GM18498 (cell line): Measurements from ENCODE around the gene IPO11.
"Not testable (repeated sequence)": the region's sequence is repeated elsewhere in the genome, so short reads cannot be mapped to it uniquely, and the experiment has no call there.

ENCODE experiments used
- ATAC-seq: cut with Tn5 transposase; IDR thresholded peaks from one replicate; pipeline ENCODE4 v1.9.1; 2021; ENCODE audit warnings: mild to moderate bottlenecking, moderate library complexity; ENCODE audit not compliant: unreplicated experiment

Gene IPO11

GRCh38 chr5:62508760-62509159 is 96.2 kb downstream of the IPO11 start:
- not testable (repeated sequence) for ATAC-seq

GRCh38 chr5:62509806-62510205 is 97.2 kb downstream of the IPO11 start:
- ATAC-seq: no peak

DNA sequence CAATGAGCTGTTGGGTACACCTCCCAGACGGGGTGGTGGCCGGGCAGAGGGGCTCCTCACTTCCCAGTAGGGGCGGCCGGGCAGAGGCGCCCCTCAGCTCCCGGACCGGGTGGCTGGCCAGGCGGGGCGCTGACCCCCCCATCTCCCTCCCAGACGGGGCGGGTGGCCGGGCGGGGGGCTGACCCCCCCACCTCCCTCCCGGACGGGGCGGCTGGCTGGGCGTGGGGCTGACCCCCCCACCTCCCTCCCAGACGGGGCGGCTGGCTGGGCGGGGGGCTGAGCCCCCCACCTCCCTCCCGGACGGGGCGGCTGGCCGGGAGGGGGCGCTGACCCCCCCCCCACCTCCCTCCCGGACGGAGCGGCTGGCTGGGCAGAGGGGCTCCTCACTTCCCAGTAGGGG is 100.5 kb downstream of the IPO11 start:
- not testable (repeated sequence) for ATAC-seq

GRCh38 chr5:62514510-62515119 is 102.1 kb downstream of the IPO11 start:
- ATAC-seq: no peak

DNA sequence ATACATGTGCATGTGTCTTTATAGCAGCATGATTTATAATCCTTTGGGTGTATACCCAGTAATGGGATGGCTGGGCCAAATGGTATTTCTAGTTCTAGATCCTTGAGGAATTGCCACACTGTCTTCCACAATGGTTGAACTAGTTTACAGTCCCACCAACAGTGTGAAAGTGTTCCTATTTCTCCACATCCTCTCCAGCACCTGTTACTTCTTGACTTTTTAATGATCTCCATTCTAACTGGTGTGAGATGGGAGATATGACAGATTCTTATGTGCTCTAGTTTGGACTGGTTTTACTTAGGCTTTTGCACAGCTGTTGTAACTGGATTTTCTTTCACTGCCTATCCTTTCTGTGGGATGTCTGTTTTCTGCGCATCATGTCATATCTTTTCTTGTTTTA is 108.2 kb downstream of the IPO11 start:
- not testable (repeated sequence) for ATAC-seq

GRCh38 chr5:62521319-62521718 is 108.8 kb downstream of the IPO11 start:
- ATAC-seq: no peak

GRCh38 chr5:62522811-62523210 is 110.2 kb downstream of the IPO11 start:
- no peak for ATAC-seq

DNA sequence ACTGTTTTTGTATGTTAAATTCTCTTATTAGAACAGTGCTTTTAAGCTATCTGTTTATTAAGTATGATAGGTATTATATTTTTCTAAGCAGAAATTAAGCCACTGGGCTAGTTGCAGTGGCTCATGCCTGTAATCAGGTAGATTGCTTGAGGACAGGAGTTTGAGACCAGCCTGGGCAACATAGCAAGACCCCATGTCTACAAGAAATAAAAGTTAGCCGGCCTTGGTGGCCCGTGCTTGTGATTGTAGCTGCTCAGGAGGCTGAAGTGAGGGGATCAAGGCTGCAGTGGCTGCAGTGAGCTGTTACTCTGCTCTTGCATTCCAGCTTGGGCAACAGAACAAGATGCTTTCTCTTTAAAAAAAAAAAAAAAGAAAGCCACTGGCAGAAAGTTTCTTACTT is 121.0 kb downstream of the IPO11 start:
- ATAC-seq: no peak

GRCh38 chr5:62534461-62535236 is 122.1 kb downstream of the IPO11 start:
- ATAC-seq: no peak

DNA sequence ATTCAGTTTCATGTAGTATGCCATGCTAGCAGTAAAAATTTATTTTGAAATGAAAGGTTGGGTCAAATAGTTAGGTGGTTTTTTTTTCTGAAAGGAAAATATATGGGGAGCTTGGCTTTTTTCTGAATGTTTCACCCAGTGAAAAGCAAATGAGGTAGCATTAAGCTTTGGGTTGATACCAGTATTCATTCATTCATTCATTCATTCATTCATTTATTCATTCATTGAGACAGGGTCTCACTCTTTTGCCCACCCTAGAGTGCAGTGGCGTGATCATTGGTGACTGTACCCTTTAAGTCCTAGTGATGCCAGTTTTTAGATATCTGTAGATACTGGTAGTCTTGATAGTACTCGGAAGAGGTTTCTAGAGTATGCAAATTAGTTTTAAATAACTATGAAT is 123.7 kb downstream of the IPO11 start:
- no peak for ATAC-seq

- ATAC-seq: no peak
Measured at GRCh38 chr5:62536783-62537182, 124.2 kb downstream of the IPO11 start.

DNA sequence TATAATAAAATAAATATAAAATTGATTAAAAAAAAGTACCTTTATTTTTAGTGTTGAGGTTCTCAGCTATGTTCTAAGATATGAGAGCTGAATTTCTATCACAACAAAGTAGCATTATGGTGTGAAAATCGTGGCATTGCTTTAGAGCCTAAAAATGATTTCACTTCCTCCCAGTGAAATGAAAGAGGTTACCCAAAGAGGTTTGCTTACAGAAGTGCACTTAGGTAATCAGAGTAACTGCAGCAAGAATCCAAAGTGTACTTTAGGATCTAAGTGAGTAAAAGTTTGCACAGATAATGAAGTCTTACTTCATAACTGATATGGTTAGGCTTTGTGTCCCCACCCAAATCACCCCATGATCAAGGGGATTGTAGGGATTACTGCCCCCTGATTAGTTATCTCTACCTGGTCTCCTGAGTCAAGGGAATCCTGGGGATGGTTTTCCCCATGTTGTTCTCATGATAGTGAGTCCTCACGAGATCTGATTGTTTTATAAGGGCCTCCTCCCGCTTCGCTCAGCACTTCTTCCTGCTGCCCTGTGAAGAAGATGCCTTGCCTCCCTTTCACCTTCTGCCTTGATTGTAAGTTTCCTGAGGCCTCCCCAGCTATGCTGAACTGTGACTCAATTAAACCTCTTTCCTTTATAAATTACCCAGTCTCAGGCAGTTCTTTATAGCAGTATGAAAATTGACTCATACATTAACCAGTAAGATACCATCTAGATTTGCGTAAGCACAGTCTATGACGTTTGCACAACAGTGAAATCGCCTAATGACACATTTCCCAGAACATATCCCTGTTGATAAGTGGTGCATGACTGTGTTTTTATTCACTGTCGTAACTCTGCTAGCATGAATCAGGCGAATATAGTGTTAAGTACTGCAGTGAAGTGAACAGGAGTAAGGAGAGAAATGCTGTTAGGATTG is 125.7 kb downstream of the IPO11 start:
- ATAC-seq: no peak

DNA sequence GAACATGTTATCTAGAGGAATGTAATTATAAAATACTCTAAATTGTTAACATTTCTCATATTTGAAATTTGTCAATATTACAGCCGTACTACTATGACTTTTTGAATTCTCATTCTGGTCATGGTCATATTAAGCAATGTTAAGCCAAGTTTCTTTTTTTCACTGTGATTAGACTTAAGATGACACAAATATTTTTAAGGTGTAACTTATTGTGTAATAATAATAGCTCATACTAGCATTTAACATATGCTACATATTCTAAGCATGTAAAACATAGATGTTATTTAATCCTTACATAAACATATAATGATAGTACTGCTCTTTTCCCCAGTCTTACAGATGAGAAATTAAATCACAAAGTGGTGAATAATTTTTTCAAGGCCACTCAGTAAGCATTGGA is 130.2 kb downstream of the IPO11 start:
- no peak for ATAC-seq

- no peak for ATAC-seq
Measured at GRCh38 chr5:62547945-62548630, 135.5 kb downstream of the IPO11 start.

DNA sequence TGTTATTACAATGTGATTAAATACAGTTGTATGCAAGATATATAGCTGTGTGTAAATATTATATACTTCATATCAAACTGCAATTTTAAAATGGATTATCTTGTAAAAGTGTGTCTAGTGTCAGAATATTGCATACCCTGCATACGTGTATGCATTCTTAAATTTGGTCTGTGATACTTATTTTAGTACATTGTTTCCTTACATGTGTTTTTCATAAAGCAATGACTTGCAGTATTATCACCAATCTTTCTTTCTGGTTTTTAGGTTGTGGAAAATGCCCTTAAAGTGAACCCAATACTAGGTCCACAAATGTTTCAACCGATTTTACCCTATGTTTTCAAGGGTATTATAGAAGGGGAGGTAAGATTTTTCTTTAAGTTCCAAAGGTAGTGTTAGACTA is 137.5 kb downstream of the IPO11 start:
- ATAC-seq: no peak

- ATAC-seq: no peak
Measured at GRCh38 chr5:62555930-62556329, 143.4 kb downstream of the IPO11 start.

DNA sequence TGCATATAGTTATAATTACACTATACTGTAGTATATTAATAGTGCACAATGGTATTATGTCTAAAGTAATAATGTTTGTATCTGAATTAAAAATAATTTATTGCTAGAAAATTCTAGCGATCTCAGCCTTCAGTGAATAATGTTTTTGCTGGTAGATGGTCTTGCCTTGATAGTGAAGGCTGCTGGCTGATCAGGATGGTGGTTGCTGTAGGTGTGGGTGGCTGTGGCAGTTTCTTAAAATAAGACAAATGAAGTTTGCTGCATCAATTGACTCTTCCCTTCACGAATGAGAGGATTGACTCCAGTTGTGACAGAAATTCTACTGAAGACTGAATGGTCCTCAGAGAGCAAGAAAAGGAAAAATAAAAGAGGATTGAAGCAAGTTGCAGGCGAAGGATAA is 146.4 kb downstream of the IPO11 start:
- no peak for ATAC-seq

DNA sequence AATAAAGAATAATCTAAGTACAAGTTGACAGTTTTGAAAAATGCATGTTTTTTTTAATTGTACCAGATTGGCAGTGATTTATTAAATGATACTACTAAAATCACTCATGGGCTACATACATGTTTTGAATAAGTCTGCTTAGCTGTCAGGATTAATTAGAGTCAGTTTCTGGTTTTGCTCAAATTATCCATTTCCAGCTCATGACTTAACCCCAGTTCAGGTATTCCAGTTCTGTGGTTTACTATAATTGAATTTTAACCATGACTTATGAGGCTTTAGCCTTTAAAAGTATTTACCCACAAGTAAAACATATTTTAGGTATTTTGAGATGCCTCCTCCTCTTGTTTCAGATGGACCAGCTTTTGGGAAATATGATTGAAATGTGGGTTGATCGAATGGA is 148.2 kb downstream of the IPO11 start:
- no peak for ATAC-seq

- no peak for ATAC-seq
Measured at GRCh38 chr5:62561896-62562295, 149.3 kb downstream of the IPO11 start.

DNA sequence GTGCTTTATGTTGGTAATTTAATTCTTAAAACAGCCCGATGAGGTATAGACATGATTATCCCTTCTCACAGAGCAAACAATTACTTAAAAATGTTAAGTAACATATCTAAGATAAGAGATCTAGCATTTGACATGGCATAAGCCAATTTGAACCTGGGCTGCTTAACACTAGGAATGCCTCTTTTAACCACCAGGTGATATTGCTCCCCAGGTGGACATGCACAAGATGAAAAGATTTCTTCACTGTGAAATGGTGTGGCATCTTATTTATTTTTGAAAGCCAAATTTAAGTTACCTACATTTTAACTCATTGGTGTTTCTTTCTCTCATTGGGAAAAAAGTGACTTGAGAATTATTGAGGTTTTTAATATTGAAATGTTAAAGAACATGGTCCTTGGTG is 150.3 kb downstream of the IPO11 start:
- no peak for ATAC-seq

DNA sequence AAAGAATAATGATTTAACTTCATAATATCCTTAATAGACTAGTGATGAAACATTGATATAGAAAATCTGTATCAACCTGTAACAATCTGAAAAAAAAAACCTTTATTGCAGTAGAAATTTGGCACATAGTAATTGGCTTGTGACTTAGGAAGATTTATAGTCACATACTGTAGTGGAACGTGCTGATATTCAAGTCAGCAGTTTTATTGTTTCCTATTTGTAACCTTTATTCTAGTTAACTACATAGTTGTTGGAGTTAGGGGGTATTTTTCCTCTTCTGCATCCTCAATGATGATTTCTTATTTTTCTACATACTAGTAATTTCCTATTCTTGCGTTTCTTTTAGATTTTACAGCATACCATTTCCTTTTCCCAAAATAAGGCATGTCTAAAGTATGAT is 151.5 kb downstream of the IPO11 start:
- no peak for ATAC-seq
